GM19467 (cell line): Measurements from ENCODE around the gene UNC45A.
A peak's percentile ranks its signal among the peaks of the same experiment; 100 is the strongest.

ENCODE experiments used
- ATAC-seq: cut with Tn5 transposase; IDR thresholded peaks from one replicate; pipeline ENCODE4 v1.9.1; 2021; ENCODE audit warnings: mild to moderate bottlenecking, moderate library complexity; ENCODE audit not compliant: unreplicated experiment

The UNC45A gene

DNA sequence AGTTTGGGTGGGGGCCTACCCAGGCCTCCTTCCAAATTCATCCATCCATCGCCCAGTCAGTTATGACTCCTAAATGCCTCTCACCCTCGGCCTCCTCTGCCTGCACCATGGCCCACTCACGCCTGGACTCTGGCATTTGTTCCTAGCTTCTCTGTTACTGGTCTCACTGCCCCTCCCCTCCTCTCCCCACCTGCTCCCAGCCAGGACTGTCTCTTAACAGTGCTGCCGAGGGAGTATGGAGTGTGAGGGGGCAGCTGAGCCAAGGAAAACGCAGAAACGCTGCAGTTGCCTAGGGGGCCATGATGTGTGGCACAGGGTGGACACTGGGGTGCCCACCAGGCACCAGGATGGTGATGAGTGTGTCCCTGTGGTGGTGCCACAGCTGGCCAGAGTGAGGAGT, 22.7 kb downstream of the UNC45A start:
- ATAC-seq: no peak

DNA sequence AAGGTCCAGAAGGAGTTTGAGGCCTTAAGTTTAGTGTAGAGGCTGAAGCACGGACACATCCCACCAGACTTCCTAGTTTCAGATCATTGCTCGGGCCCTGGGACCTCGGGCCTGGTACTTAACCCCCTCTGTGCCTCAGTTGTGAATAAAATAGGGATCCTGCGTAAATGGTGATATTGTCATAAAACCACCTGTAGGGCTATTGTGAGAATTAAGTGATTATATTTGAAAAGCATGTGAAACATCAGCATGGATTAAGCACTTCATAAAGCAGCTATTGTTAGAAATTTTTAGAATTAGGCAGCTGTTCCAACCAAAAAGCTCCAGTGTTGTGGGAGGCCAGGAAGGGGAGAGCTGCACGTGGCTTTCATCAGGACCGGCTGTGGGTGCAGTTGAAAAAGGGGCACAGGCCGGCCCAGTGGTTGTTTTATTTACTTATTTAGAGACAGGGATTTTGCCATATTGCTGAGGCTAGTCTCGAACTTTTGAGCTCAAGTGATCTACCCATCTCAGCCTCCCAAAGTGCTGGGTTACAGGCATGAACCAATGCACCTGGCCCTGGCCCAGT, 24.0 kb downstream of the UNC45A start:
- ATAC-seq: no peak

DNA sequence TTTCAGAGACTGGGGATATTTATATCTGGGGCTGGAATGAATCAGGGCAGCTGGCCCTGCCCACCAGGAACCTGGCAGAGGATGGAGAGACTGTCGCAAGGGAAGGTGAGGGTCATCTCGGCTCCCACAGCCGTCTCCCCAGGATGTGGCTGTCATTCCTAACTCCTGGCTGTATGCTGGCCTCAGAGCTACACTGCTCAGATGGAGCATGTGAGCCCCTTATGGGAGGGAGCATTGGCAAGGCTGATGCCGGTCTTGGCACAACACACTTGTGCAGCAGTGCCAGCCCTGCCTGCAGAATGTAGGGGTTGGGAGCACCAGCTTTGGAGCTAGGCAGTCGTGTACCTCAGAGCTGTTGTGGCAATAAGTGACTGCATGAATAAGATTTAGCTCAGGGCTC, 24.8 kb downstream of the UNC45A start:
- ATAC-seq: no peak

DNA sequence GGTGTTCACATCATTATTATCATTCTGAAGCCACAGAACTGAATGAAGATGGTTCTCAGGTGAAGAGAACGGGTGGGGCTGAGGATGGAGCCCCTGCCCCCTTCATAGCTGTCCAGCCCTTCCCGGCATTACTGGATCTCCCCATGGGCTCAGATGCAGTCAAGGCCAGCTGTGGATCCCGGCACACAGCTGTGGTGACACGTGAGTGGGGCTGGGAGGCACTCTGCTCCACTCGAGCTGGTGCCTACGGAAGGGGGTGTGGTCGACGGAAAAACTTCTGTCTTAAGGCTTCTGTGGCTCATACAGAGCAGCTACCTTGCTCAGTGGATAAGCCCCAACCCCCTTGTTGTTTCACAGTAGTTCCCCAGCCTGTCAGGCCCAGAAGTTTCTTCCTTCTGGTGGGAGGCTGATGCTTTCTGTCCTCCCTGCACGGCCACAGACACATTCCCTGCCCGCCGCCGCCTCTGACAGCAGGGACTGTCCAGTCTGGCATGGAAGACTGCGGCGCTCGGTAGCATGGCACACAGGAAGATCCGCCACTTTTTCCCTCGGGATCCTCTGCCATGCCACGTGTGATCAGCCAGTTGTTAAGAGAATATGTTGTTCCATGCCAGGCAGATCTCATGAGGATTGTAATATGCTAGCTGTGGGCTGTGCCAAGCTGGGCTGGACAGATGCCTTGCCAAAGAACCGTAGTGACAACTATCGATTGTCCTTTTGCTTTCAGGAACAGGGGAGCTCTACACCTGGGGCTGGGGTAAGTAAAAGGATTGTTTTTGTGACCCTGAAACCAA, 25.4 kb downstream of the UNC45A start:
- ATAC-seq: no peak

DNA sequence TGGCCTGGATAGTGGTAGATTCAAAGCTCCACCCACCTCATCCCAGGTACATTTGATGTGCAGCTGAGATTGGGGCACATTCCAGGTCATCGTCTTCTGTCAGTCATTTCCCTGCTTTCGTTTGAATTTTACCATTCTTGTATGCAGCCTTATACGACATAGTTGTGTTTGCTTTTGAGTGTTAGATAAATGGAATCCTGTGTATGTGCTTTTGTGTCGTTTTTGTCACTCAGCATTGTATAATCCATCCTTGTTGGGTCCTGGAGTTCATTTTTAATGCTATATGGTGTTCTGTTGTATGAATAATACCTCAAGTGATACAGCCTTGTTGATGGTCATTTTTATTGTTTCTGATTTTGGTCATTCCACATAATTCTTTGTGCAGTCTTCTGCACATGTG, 26.9 kb downstream of the UNC45A start:
- ATAC-seq: no peak

DNA sequence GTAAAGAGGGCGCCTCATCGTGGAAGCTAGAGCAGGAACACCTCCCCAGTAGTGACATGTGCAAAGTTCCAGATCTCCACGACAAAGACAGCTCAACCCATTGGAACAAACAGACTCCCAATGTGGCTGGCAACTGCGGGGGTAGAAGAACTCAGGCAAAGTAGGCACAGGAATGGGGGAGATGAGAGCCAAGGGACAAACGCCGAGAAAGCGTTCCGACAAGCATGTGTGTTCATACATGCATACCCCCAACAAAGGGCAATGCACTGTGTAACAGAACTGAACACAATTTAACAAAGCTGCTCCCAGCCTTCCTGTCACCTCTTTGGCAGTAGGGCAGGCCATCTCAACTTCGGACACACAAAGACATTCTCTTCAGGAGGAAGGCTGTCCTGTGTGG, 31.2 kb downstream of the UNC45A start:
- ATAC-seq: no peak

DNA sequence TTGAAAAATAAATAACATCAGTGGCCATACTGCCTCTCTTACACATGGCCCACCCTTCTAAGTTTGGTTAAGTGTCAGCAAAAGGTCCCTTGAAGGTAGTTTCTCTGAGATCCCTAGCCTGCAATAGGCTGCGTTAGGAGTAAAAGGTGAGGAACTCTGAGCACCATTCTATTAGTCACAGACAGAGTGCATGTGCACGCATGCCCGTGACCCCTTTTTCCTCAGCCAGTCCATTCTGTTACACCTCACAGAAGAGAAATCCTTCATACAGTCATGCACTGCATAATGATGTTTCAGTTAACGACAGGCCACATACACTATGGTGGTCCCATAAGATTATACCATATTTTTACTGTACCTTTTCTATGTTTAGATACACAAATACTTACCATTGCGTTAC, 32.1 kb downstream of the UNC45A start:
- no peak for ATAC-seq

DNA sequence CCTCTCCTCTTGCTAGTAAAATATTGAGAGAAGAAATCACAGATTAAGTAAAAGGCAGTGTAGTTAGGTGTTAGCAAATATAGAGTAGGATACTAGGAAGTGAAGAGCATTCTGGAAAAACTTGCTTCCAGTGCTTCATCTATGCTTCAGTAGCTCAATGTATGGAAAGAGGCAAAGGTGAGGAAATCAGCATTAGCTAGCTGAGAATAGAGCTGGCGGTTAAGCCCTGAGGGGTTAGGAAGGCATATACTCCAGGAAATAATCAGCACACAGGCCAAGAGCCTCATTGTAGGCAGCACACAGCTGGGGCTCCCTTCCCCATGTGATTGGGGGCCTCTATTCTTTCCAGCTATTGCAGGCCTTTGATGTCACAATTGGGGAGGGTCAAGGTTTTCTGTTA, 33.3 kb downstream of the UNC45A start:
- no peak for ATAC-seq

DNA sequence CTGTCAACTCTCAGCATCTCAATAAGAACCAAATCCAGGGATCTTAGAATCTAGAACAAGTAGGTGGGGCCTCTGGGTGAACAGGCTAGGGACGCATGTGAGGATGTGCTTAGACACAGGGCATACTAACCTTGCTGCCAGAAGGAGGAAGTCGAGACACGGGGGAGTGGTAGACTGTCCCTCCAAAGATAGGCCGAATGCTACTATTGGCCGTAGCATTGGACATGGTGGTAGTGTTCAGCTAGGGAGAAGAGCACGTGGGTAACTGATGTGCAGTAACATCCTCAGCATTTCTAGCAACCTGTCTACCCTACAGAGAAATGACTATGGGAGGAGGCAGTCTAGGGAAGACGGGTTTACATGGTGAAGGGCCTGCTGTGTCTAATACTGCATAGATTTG, 35.2 kb downstream of the UNC45A start:
- no peak for ATAC-seq

DNA sequence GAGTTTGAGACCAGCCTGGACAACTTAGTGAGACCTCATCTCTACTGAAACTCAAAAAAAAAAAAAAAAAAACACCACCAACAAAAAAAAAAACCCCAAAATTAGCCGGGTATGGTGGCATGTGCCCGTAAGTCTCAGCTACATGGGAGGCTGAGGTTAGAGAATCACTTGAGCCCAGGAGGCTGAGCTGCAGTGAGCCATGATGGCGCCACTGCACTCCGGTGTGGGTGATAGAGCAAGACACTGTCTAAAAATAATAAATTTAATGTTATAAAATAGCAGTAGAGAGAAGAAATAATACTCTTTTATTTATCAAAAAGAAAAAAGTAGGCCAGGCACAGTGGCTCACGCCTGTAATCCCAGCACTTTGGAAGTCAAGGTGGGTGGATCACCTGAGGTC, 37.0 kb downstream of the UNC45A start:
- ATAC-seq: no peak

DNA sequence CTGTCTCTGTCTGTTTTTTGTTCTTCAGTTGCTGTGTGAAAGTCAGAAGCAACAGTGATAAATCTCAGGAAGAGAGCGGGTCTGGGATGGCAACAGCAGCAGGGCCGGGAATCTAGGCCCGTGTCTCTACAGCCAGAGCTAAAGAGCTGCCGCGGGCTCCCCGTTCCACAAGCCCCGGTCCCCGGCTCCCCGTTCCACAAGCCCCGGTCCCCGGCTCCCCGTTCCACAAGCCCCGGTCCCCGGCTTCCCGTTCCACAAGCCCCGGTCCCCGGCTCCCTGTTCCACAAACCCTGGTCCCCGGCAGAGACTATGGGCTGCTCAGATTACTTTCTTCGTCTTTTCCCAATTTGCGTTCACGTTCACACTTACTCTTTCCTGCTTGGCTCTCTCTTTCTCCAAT, 39.1 kb downstream of the UNC45A start:
- ATAC-seq: no peak

DNA sequence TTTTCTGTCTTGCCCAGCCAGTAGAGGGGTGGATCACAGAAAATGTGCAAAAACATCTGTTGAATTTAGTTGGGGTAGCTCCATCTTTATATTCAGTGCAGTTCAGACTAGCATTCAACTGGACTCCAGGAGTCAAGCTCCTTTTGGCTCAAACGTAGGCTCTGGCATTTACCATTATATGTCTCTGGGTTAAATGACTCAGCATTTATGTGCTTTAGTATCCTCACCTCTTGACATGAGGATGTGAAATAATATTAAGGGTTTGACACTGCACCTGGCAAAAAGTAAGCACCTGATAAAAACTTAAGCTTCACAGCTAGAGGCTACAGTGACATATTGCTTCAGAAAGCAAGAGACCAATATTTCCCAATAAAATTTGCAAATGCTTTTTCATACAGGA, 44.5 kb downstream of the UNC45A start:
- no peak for ATAC-seq

DNA sequence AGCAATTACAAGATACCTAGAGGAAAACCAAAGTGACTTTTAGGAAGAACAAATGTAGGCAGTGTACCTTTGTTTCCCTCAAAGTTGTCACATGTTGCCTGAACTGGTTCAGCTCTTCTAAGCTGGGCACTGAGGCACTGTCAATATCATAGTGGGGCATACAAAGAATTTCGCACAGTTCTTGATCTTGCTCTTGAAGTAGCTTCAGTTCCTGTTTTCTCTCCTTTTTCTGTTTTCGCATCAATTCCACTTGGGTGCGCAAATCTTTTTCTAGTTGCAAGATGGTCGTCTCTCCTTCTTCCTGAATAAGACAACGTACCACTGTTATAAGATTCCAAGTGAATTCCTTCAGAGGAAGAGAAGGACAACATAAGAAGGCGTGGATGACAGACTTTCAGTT, 46.6 kb downstream of the UNC45A start:
- ATAC-seq: no peak

DNA sequence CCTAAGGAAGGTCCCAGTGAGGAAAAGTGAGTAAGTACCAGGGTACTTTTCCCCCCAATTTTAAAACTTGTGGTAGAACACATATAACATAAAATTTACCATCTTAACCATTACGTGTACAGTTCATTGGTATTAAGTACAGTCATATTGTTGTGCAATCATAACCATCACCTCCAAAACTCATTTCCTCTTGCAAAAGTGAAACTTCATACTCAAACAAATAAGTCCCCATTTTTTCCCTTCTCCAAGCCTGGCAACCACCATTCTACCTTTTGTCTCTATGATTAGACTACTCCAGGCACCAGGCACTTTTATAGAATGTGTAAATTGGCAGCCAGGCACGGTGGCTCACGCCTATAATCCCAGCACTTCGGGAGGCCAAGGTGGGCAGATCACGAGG, 47.0 kb downstream of the UNC45A start:
- no peak for ATAC-seq

DNA sequence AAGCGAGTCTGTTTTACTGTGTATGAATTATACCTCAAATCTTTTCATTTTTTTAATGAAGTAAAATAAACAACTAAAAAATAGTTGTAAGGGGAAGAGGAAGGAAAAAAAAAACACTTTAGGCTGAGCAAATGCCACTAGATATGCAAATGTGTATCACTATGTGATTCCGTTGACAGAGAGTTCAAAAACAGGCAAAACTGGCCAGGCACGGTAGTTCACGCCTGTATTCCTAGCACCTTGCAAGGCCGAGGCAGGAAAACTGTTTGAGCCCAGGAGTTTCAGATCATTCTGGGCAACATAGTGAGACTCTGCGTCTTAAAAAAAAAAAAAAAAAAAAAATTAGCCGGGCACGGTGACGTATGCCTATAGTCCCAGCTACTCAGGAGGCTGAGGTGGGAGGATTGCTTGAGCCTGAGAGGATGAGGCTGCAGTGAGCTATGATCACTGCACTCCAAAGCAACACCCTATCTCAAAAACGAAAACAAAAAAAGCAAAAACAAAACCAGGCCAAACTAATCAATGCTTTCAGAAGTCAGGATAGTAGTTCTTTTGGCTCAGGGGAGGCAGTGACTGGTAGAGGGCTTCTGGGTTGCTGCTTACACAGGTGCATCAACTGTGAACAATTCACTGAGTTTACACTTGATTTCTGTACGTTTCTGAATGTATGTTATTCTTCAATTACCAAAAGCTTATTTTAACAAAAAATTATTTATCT, 51.9 kb downstream of the UNC45A start:
- ATAC-seq: no peak

DNA sequence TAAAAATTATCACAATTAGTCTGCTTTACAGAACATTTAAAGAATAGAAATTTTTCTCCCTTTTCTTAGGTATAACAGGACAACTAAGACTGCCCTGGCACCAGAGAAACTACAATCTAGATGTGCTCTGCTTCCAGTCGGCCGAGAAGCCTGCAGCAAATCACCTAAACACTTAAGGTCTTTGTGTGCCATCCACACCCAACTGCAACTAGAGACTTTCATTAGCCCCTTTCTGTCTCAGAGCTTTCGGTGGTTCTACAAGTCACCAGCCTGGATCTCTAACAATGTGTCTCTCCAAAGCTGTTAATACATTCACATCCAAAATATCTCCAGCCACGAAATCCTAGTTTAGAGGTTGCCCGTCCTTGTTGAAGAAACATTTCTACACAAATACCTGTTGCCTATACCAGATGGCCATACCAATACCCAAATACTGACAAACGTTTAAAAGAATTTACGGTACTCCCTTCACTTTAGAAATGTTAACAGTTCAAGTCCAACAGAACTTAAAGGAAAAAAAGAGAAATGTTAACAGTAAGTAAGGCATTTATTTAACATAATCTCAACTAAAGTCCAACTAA, 52.6 kb downstream of the UNC45A start:
- no peak for ATAC-seq

DNA sequence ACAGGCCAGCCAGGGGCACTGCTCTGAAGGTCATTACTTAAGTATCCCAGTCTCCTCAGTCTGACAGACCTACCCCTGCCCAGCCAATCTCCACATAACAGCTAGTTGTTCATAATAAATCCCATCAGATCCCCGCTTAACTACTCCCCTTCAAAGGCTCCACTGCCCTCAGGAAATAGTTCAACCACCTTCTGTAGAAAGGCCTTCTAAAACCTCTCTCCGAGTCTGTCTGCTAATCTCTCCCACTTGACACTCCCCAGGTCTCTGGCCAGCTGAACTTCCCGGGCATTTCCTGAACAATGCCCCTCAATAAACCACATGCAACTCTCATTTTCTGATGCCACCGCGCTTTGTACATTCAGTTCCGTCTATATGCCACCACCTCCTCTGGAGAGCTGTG, 53.2 kb downstream of the UNC45A start:
- no peak for ATAC-seq

DNA sequence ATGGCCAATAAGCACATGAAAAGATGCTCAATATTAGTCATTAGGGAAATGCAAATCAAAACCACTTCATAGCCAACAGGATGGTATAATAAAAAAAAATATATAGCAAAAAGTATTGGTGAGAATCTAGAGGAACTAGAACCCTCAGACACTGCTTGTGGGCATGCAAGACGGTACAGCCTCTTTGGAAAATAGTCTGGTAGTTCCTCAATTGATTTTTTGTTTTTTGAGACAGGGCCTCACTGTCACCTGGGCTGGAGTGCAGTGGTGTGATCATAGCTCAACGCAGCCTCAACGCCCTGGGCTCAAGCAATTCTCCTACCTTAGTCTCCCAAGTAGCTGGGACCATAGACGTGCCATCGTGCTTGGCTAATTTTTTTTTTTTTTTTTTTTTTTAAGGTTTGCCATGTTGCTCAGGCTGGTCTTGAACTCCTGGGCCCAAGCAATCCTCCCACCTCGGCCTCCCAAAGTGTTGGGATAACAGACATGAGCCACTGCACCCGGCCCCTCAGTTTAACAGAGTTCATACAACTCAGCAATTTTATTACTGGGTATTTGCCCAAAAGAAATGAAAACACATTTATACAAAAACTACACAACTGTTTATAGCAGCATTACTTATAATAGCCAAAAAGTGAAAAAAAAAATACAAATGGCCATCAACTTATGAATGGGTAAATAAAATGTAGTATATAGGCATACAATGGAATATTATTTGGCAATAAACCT, 54.1 kb downstream of the UNC45A start:
- ATAC-seq: no peak

DNA sequence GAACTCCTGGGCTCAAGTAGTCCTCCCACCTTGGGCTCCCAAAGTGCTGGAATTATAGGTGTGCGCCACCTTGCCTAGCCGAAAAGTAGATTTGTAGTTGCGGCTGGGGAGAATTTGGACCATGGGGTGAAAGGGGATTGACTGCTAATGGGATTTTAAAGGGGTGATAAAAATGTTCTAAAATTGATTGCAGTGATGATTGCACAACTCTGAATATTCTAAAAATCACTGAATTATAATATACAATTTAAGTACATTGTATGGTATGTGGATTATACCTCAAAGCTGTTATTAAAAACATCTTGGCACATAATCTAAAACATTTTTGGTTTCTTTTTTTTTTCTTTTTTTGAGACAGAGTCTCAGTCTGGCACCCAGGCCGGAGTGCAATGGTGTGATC, 55.4 kb downstream of the UNC45A start:
- no peak for ATAC-seq

DNA sequence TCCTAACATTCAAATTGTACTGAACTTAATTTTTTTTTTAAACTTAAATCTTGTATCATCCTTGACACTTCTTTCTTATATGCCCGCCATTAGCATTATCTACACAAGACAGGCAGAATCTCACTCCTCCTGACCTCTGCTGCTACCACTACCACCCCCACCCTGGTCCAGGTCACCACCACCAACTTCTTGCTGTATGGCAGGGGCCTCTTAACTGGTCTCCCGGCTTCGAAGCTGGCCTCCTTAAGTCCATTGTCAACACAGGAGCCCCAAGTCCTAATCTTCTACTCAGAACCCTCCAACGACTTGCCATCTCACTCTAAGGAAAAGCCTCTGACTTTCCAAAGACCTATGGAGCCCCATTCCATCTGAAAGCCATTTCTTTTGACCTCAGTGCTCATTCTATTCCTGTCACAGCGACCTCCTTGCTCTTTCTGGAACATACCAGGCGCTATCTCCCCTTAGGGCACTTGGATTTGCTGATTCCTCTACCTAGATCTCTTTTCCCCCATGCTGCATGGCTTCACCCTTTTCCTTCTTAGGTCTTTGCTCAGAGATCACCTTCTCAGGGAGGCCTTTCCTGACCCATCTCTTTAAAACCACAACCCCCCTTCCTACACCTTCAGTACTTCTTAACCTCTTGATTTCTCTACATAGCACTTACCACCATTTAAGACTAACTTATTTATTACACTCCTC, 56.7 kb downstream of the UNC45A start:
- no peak for ATAC-seq

DNA sequence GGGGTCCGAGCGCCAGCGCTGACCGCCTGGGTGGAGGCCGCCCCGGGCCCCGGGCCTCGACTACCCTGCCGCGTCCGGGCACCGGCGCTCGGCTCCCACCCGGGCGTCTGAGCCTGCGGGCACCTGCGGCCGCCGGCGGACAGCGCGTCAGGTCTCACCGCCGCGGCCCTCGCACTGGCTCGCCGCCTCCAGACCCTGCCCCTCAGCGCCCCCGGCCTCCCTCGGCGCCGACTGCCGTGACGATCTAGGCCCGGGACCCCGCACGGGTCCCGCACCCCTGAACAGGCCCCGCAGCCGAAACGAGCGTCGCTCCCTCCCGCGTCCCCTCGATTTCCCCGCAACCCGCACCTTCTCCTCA, 59.0 kb downstream of the UNC45A start:
- peak; percentile 5 for ATAC-seq
